ENCODE data around the gene CADM2.

CADM2 gene

DNA sequence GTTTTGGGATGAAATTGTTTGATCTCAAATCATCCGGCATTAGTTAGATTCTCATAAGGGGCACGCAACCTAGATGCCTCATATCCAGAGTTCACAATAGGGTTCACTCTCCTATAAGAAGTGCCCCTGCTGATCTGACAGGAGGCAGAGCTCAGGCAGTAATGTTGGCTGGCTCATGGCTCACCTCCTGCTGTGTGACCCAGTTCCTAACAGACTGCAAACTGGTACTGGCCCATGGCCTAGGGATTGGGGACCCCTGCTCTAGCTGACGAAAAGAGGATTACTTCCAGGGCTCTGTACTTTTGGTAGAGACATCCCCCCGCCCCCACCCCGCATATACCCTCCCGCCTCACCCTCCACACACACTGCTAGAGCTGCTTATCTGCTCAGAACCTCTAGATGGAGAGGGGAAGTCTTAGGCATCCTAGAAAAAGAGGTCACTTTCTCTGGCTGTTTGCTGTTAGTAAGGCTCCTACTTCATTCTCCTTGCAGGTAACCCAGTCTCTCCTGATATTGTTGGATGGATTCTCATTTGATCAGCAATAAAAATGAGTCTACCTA, 923.1 kb downstream of the CADM2 start:
- ChIA-PET CTCF (no interaction called here), POLR2A (no interaction called here)
- DNase-seq (ENCODE audit: low read depth, low spot score) = no peak
- TF ChIP-seq, protein P1, sequence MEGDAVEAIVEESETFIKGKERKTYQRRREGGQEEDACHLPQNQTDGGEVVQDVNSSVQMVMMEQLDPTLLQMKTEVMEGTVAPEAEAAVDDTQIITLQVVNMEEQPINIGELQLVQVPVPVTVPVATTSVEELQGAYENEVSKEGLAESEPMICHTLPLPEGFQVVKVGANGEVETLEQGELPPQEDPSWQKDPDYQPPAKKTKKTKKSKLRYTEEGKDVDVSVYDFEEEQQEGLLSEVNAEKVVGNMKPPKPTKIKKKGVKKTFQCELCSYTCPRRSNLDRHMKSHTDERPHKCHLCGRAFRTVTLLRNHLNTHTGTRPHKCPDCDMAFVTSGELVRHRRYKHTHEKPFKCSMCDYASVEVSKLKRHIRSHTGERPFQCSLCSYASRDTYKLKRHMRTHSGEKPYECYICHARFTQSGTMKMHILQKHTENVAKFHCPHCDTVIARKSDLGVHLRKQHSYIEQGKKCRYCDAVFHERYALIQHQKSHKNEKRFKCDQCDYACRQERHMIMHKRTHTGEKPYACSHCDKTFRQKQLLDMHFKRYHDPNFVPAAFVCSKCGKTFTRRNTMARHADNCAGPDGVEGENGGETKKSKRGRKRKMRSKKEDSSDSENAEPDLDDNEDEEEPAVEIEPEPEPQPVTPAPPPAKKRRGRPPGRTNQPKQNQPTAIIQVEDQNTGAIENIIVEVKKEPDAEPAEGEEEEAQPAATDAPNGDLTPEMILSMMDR (IDR thresholded peaks at IDR 0.05; ENCODE audit: insufficient read depth, low read length, missing control alignments) = no peak
- H3K4me3 ChIP-seq (ENCODE audit: low read depth, low read length) = no peak overlapping the region

DNA sequence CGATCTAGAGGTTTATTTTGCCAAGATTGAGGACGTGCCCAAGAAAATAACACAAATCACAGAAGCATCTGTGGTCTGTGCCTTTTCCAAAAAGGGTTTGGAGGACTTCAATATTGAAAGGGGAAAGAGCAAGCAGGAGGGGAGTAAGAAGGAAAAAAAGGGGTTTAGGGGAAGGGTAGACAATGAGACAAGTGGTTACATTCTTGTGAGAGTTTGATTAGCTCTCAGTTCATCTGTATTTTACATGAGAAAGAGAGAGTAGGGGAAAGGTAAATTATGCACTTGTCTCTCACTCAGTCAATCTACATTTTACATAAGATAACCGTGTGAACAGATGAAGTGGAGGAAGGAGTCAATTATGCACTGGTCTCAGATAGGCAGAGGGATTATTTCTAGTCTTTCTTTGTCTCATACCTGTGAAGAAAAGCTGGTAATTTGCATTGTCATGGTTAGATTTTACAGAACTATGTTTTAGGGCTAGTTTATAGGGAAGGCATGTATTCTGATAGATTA, 931.3 kb downstream of the CADM2 start:
- no peak overlapping the region for H3K4me3 ChIP-seq (ENCODE audit: low read depth, low read length)
- TF ChIP-seq, protein P1 (IDR thresholded peaks at IDR 0.05; ENCODE audit: insufficient read depth, low read length, missing control alignments) = no peak
- ChIA-PET POLR2A (no interaction called here), CTCF (no interaction called here)
- DNase-seq (ENCODE audit: low read depth, low spot score) = no peak

DNA sequence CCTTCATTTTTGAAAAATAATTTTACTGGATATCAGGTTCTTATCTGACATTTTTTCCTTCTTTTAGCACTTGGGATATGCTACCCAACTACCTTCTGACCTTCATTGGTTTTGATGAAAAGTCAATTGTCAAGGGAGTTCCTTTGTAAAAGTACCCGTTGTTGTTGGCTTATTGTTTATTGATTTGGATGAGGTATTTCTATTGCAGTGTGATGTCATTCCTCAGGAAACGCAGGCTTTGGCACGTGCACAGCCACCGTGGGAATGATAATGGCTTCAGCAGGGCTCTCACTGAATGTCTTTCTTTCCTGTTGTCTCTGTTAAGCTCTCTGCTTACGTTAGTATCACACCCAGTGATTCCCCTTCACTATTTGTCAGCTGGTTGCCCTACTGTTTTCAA, 944.6 kb downstream of the CADM2 start:
- CTCF ChIA-PET = no interaction called here
- no peak for DNase-seq (ENCODE audit: low read depth, low spot score)
- H3K4me3 ChIP-seq (ENCODE audit: low read depth, low read length) = no peak overlapping the region
- TF ChIP-seq, protein P1 (IDR thresholded peaks at IDR 0.05; ENCODE audit: insufficient read depth, low read length, missing control alignments) = no peak
- POLR2A ChIA-PET = no interaction called here

DNA sequence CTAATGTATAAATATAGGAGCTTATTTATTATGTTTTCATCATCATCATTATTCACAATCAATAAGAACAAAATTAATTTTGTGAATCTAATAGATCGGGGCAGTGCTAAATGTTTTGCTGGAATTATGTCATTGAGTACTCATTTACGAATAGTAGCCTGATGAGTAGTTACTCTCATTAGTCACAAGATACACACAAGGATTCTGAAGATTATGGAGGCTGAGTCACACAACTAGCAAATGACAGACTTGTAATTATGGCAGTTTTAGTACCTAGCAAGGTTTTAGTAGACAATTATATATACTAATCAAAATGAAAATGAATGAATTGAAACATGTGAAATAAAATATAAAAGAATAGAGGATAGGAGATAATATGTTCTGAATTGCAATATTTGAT, 954.2 kb downstream of the CADM2 start:
- ChIA-PET POLR2A (no interaction called here), CTCF (no interaction called here)
- H3K4me3 ChIP-seq (ENCODE audit: low read depth, low read length) = no peak overlapping the region
- DNase-seq (ENCODE audit: low read depth, low spot score) = no peak
- TF ChIP-seq, protein P1 (IDR thresholded peaks at IDR 0.05; ENCODE audit: insufficient read depth, low read length, missing control alignments) = no peak

DNA sequence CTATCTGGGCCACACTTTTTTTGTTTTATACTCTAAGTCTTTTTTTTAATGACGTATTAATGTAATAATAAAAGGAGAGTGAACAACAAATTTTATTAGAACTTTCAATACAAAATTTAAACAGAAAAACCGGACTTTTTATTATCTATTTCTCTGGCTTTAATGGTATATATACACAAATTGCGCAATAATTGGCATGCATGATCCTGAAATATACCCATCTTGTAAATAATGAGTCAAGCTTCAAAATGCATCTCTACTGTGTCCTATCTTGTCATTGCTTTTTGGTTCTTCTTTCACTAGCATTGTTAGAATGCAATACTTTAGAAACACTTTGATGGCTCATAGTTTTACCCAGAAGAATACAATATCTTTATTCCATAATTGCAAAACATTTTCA, 963.6 kb downstream of the CADM2 start:
- CTCF ChIA-PET = no interaction called here
- DNase-seq (ENCODE audit: low read depth, low spot score) = no peak
- POLR2A ChIA-PET = no interaction called here
- TF ChIP-seq, protein P1 (IDR thresholded peaks at IDR 0.05; ENCODE audit: insufficient read depth, low read length, missing control alignments) = no peak
- H3K4me3 ChIP-seq (ENCODE audit: low read depth, low read length) = no peak overlapping the region

DNA sequence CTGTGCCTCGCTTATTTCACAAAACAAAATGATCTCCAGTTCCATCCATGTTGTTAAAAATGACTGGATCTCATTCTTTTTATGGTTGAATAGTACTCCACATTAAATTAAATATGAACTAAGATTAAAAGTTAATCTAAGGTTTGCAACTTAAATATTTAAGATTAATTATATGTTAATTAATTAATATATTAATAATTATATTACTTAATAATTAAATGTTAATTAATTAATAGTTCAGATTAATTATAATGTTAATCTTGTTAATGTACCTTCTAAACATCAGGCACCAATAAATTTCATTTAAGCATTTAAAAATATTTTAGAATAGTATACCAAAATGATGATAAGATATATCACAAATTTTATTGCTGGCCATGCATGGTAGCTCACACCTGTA, 971.9 kb downstream of the CADM2 start:
- no peak for DNase-seq (ENCODE audit: low read depth, low spot score)
- ChIA-PET CTCF (no interaction called here), POLR2A (no interaction called here)
- TF ChIP-seq, protein P1 (IDR thresholded peaks at IDR 0.05; ENCODE audit: insufficient read depth, low read length, missing control alignments) = no peak
- H3K4me3 ChIP-seq (ENCODE audit: low read depth, low read length) = no peak overlapping the region
